CD8-positive, alpha-beta memory T cell (primary cell): ENCODE results near the gene RASAL2. TPM values are rescaled to one million over a fixed set of nuclear protein-coding genes. Genes with fewer than 3 reads are reported as not detected.
"Not testable (repeated sequence)": the region's sequence is repeated elsewhere in the genome, so short reads cannot be mapped to it uniquely, and the experiment has no call there.

Experiments used
- CTCF ChIA-PET: fragments of 350-600 bp; sonication (Branson Sonifier 250); formaldehyde crosslinking; loops from one replicate; lab custom pipeline; 2021; ENCODE audit warnings: antibody characterized with exemption; lab: Charles Lee
- POLR2A ChIA-PET: fragments of 350-600 bp; sonication (Branson Sonifier 250); formaldehyde crosslinking; loops from one replicate; lab custom pipeline; 2021; ENCODE audit warnings: antibody characterized with exemption; lab: Charles Lee
- DNase-seq, 5 donors: peaks; one replicate each; pipeline versions ENCODE4 v3.0.0 to v3.0.0-alpha.2; 2020 to 2022; ENCODE audit warnings: mixed read lengths in 1 of 5
- H3K27ac ChIP-seq: one replicate; pipeline ENCODE4 v1.7.0; 2013; ENCODE audit warnings: low read depth, mild to moderate bottlenecking, low read length, moderate library complexity
- H3K27me3 ChIP-seq: 2 replicates; pipeline ENCODE4 v1.7.0; 2013; ENCODE audit warnings: low read length, mild to moderate bottlenecking; ENCODE audit not compliant: insufficient read depth, poor library complexity, severe bottlenecking
- H3K36me3 ChIP-seq: 2 replicates; pipeline ENCODE4 v1.7.0; 2013; ENCODE audit warnings: mild to moderate bottlenecking, low read length, moderate library complexity; ENCODE audit not compliant: insufficient read depth
- H3K4me1 ChIP-seq: 2 replicates; pipeline ENCODE4 v1.7.0; 2013; ENCODE audit warnings: mild to moderate bottlenecking, low read length, moderate library complexity; ENCODE audit not compliant: insufficient read depth
- H3K4me3 ChIP-seq: 2 replicates; pipeline ENCODE4 v1.7.0; 2013; ENCODE audit warnings: mild to moderate bottlenecking, low read length
- H3K9me3 ChIP-seq: 2 replicates; pipeline ENCODE4 v1.7.0; 2013; ENCODE audit warnings: mild to moderate bottlenecking, low read length
- H3K27ac Mint-ChIP-seq, 8 donors: one replicate each; pipeline ENCODE4 v1.8.0; 2020 to 2021; ENCODE audit warnings: mixed read lengths in 8 of 8, mild to moderate bottlenecking in 6 of 8, inconsistent platforms in 3 of 8, moderate library complexity in 3 of 8
- H3K27me3 Mint-ChIP-seq, 2 donors: one replicate each; pipeline ENCODE4 v1.8.0; 2020 to 2021; ENCODE audit warnings: mixed read lengths in 2 of 2, mild to moderate bottlenecking in 1 of 2, moderate library complexity in 1 of 2
- H3K36me3 Mint-ChIP-seq, 3 donors: one replicate each; pipeline ENCODE4 v1.8.0; 2020 to 2021; ENCODE audit warnings: mixed read lengths in 3 of 3, inconsistent platforms in 1 of 3, mild to moderate bottlenecking in 1 of 3
- H3K4me1 Mint-ChIP-seq, 3 donors: one replicate each; pipeline ENCODE4 v1.8.0; 2020 to 2021; ENCODE audit warnings: mixed read lengths in 3 of 3, inconsistent platforms in 1 of 3, mild to moderate bottlenecking in 1 of 3
- H3K4me3 Mint-ChIP-seq, 7 donors: one replicate each; pipeline ENCODE4 v1.8.0; 2020 to 2021; ENCODE audit warnings: mixed read lengths in 7 of 7, mild to moderate bottlenecking in 6 of 7, moderate library complexity in 4 of 7, inconsistent platforms in 2 of 7
- H3K9me3 Mint-ChIP-seq, 5 donors: one replicate each; pipeline ENCODE4 v1.8.0; 2020 to 2022; ENCODE audit warnings: mixed read lengths in 5 of 5, mild to moderate bottlenecking in 3 of 5, moderate library complexity in 2 of 5, inconsistent platforms in 1 of 5
- polyA plus RNA-seq: library from polyadenylated mRNA; unstranded; fragments of 300-500 nt; fragmentation: Illumina TruSeq; gene quantifications from one replicate; pipeline ENCODE4 v1.2.3, GENCODE V29; 2021
- total RNA-seq, 2 experiments: library from RNA; stranded (reverse); gene quantifications; one replicate each; pipeline ENCODE4 v1.2.3, GENCODE V29; 2021

Gene RASAL2
- total and polyA plus RNA-seq, 3 experiments from 2014 or later = 0.04 to 0.07 TPM; not detected in 1

- POLR2A ChIA-PET = no interaction called here
- no peaks in the 10 kb centered on the region for H3K4me1 ChIP-seq
- H3K36me3 ChIP-seq = no peaks in the 10 kb centered on the region
- Mint-ChIP-seq H3K27me3 (no peaks in the 10 kb centered on the region), H3K9me3 (peaks cover 0 to 3% (median 2%) of the 10 kb centered on the region in 5 donors), H3K36me3 (no peaks in the 10 kb centered on the region), H3K4me1 (no peaks in the 10 kb centered on the region), H3K27ac (no peak overlapping the region), H3K4me3 (no peak overlapping the region)
- no peak overlapping the region for H3K27ac ChIP-seq
- no peaks in the 10 kb centered on the region for H3K9me3 ChIP-seq
- no peaks in the 10 kb centered on the region for H3K27me3 ChIP-seq
- no peak for DNase-seq
- H3K4me3 ChIP-seq = no peak overlapping the region
- CTCF ChIA-PET = no interaction called here
These were observed 288.5 kb downstream of the RASAL2 start for GRCh38 chr1:178382372-178382771.

DNA sequence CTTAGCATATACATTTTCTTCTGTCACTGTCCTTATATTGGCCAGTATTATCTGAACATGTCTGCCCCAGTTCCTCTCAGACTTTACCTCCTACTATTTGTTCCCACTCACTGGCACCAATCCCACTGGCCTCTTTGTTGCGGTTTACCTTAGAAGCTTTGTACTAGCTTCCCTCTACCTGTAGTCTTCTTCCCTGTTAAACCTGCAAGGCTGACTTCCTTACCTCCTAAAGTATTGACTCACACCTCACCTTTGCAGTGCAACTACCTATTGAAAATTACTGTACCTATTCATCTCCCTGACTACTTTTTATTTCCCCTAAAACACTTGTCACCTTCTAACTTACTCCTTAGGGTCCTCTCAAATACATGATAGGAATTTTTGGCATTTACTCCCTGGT is 291.8 kb downstream of the RASAL2 start:
- Histone ChIP-seq H3K4me3 (no peak overlapping the region), H3K27ac (no peak overlapping the region), H3K36me3 (no peaks in the 10 kb centered on the region), H3K27me3 (no peaks in the 10 kb centered on the region), H3K4me1 (no peaks in the 10 kb centered on the region), H3K9me3 (no peaks in the 10 kb centered on the region)
- Mint-ChIP-seq H3K36me3 (no peaks in the 10 kb centered on the region), H3K27ac (no peak overlapping the region), H3K4me3 (no peak overlapping the region), H3K4me1 (no peaks in the 10 kb centered on the region), H3K27me3 (no peaks in the 10 kb centered on the region), H3K9me3 (peaks cover 0 to 3% (median 0%) of the 10 kb centered on the region in 5 donors)
- CTCF ChIA-PET = no interaction called here
- DNase-seq = no peak
- POLR2A ChIA-PET = no interaction called here

DNA sequence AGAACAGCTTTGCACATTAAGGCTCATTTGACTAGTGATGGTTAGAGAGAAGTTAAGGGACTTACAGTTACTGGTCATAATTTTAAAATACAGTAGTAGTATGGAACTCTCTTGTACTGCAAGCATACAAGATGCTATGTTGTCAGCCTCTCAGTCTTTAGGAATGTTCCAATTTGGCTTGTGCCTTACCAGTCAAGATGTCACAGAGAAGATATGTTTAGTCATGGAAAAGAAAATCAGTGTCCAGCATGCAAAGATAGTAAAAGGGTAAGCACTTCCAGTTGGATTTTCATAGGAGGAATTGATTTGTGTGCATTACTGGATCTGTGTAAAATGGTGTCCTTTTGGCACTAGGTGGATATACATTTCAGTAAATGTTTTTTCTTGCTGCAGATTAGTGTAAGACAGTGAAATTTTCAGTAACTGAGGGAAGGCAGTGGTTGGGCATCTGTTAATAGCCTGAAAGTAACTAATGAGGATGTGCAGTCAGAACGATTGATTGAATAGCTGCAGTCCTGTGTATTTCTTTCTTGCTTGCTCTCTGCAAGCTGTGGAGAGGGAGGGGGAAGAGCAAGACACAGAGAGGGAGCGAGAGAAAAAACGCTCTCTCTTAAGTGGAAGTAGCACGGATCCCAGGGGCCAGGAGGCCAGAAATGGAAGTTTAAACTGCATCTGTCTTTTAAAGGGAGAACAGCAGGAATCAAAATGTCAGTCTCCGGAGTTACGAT is 294.7 kb downstream of the RASAL2 start:
- Mint-ChIP-seq H3K4me3 (no peak overlapping the region), H3K27ac (no peak overlapping the region), H3K9me3 (peaks cover 0 to 4% (median 0%) of the 10 kb centered on the region in 5 donors), H3K4me1 (no peaks in the 10 kb centered on the region), H3K36me3 (no peaks in the 10 kb centered on the region), H3K27me3 (no peaks in the 10 kb centered on the region)
- H3K27ac ChIP-seq = no peak overlapping the region
- ChIA-PET POLR2A (no interaction called here), CTCF (no interaction called here)
- H3K4me3 ChIP-seq = no peak overlapping the region
- no peak for DNase-seq
- H3K4me1 ChIP-seq = no peaks in the 10 kb centered on the region
- no peaks in the 10 kb centered on the region for H3K9me3 ChIP-seq
- no peaks in the 10 kb centered on the region for H3K27me3 ChIP-seq
- H3K36me3 ChIP-seq = no peaks in the 10 kb centered on the region

DNA sequence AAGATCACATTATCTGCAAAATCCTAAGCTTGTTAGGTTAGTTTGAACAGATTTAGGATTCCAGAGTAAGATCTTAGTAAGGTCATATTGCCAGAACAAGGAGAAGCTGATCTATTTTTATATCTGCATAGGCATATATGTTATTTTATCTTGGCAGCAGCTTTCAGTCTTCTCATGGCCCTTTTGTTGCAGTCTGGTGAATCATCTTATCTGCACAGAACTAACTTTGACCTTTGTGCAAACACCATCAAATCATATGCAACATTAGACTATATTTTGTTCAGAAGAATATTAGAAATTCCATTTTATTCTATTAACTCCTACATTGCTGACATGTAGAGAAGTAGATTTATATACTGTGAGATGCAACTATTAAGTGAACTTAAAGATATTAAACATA is 295.5 kb downstream of the RASAL2 start:
- Mint-ChIP-seq H3K4me1 (no peaks in the 10 kb centered on the region), H3K9me3 (peaks cover 0 to 3% (median 0%) of the 10 kb centered on the region in 5 donors), H3K4me3 (no peak overlapping the region), H3K27ac (no peak overlapping the region), H3K27me3 (no peaks in the 10 kb centered on the region), H3K36me3 (no peaks in the 10 kb centered on the region)
- Histone ChIP-seq H3K36me3 (no peaks in the 10 kb centered on the region), H3K27me3 (no peaks in the 10 kb centered on the region), H3K9me3 (no peaks in the 10 kb centered on the region), H3K27ac (no peak overlapping the region), H3K4me3 (no peak overlapping the region), H3K4me1 (no peaks in the 10 kb centered on the region)
- ChIA-PET POLR2A (no interaction called here), CTCF (no interaction called here)
- no peak for DNase-seq

DNA sequence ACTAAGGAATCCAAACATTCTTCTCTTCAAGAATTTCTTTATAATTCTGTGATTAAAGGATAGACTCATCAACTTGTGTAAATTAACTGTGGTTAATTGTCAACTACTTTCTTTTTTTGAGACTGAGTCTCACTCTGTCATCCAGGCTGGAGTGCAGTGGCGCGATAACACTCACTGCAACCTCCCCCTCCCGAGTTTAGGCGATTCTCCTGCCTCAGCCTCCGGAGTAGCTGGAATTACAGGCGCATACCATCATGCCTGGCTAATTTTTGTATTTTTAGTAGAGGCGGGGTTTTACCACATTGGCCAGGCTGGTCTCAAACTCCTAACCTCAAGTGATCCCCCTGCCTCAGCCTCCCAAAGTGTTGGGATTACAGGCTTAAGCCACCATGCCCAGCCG is 296.4 kb downstream of the RASAL2 start:
- H3K4me1 Mint-ChIP-seq, H3K36me3 ChIP-seq, CTCF ChIA-PET, H3K4me3 Mint-ChIP-seq, H3K27ac Mint-ChIP-seq, H3K9me3 ChIP-seq, H3K27me3 Mint-ChIP-seq, H3K27ac ChIP-seq, DNase-seq, H3K9me3 Mint-ChIP-seq, H3K36me3 Mint-ChIP-seq, H3K4me1 ChIP-seq, POLR2A ChIA-PET, H3K4me3 ChIP-seq, H3K27me3 ChIP-seq: not testable (repeated sequence)

GRCh38 chr1:178393370-178393769 is 299.5 kb downstream of the RASAL2 start:
- Mint-ChIP-seq H3K9me3 (peaks cover 0 to 2% (median 0%) of the 10 kb centered on the region in 5 donors), H3K4me1 (no peaks in the 10 kb centered on the region), H3K36me3 (no peaks in the 10 kb centered on the region), H3K27ac (no peak overlapping the region), H3K27me3 (peaks cover 0 to 1% of the 10 kb centered on the region in 2 donors), H3K4me3 (no peak overlapping the region)
- Histone ChIP-seq H3K27me3 (no peaks in the 10 kb centered on the region), H3K36me3 (no peaks in the 10 kb centered on the region), H3K9me3 (no peaks in the 10 kb centered on the region), H3K4me3 (no peak overlapping the region), H3K27ac (no peak overlapping the region), H3K4me1 (no peaks in the 10 kb centered on the region)
- CTCF ChIA-PET = no interaction called here
- no peak for DNase-seq
- POLR2A ChIA-PET = no interaction called here

- Histone ChIP-seq H3K9me3 (no peaks in the 10 kb centered on the region), H3K27me3 (no peaks in the 10 kb centered on the region), H3K4me1 (no peaks in the 10 kb centered on the region), H3K36me3 (no peaks in the 10 kb centered on the region), H3K4me3 (no peak overlapping the region), H3K27ac (no peak overlapping the region)
- Mint-ChIP-seq H3K4me1 (no peaks in the 10 kb centered on the region), H3K36me3 (no peaks in the 10 kb centered on the region), H3K27me3 (peaks cover 0 to 5% of the 10 kb centered on the region in 2 donors), H3K9me3 (peaks cover 0 to 2% (median 0%) of the 10 kb centered on the region in 5 donors), H3K27ac (no peak overlapping the region), H3K4me3 (no peak overlapping the region)
- CTCF ChIA-PET = no interaction called here
- POLR2A ChIA-PET = no interaction called here
- no peak for DNase-seq
These were observed 302.9 kb downstream of the RASAL2 start for GRCh38 chr1:178396789-178397188.

DNA sequence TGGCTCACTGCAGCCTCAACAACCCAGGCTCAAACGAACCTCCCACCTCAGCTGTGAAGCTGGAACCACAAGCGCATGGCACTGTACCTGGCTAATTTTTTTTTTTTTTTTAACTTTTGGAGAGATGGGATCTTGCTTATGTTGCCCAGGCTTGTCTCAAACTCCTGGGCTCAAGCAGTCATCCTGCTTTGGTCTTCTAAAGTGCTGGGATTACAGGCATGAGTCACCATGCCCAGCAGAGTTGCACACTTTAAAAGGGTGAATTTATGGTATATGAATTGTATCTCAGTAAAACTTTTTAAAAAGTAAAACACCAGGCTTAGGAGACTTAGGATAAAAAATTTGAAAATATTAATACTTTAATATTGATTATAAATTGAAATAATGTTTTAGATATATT is 303.8 kb downstream of the RASAL2 start:
- H3K27ac ChIP-seq = no peak overlapping the region
- ChIA-PET POLR2A (no interaction called here), CTCF (no interaction called here)
- no peaks in the 10 kb centered on the region for H3K27me3 ChIP-seq
- no peak overlapping the region for H3K27ac Mint-ChIP-seq
- DNase-seq = no peak
- no peaks in the 10 kb centered on the region for H3K4me1 ChIP-seq
- peaks cover 0 to 5% of the 10 kb centered on the region in 2 donors for H3K27me3 Mint-ChIP-seq
- H3K4me3 ChIP-seq = no peak overlapping the region
- no peaks in the 10 kb centered on the region for H3K36me3 Mint-ChIP-seq
- H3K4me1 Mint-ChIP-seq = no peaks in the 10 kb centered on the region
- H3K9me3 Mint-ChIP-seq = peaks cover 0 to 2% (median 0%) of the 10 kb centered on the region in 5 donors
- no peak overlapping the region for H3K4me3 Mint-ChIP-seq
- H3K9me3 ChIP-seq = no peaks in the 10 kb centered on the region
- H3K36me3 ChIP-seq = no peaks in the 10 kb centered on the region
